DND-41 (cell line): Measurements from ENCODE around the gene KRTAP10-8.
"Not testable (repeated sequence)": the region's sequence is repeated elsewhere in the genome, so short reads cannot be mapped to it uniquely, and the experiment has no call there.

ENCODE experiments used
- ATAC-seq: fragments of 200-7000 bp; cut with Tn5 transposase; 3 replicates; pipeline ENCODE4 v1.9.1; 2021; ENCODE audit warnings: low read depth; ENCODE audit not compliant: insufficient read depth
- DNase-seq: peaks from one replicate; pipeline ENCODE4 v3.0.0-alpha.2; 2020
- H2AFZ ChIP-seq: 2 replicates; pipeline ENCODE4 v1.6.0; 2012; ENCODE audit warnings: low read depth, low read length
- H3K27ac ChIP-seq: 2 replicates; pipeline ENCODE4 v1.5.1; 2012; ENCODE audit warnings: low read length, inconsistent platforms
- H3K27me3 ChIP-seq: fragments of 200-600 bp; sonication (generic); 2 replicates; pipeline ENCODE4 v1.6.0; 2012; ENCODE audit warnings: low read length, mild to moderate bottlenecking, inconsistent platforms; ENCODE audit not compliant: insufficient read depth, poor library complexity
- H3K36me3 ChIP-seq: 2 replicates; pipeline ENCODE4 v1.5.1; 2012; ENCODE audit warnings: low read length, inconsistent platforms; ENCODE audit not compliant: insufficient read depth
- H3K4me1 ChIP-seq: 2 replicates; pipeline ENCODE4 v1.5.1; 2012; ENCODE audit warnings: mild to moderate bottlenecking, low read length; ENCODE audit not compliant: insufficient read depth
- H3K4me2 ChIP-seq: 2 replicates; pipeline ENCODE4 v1.6.0; 2012; ENCODE audit warnings: mild to moderate bottlenecking, moderate library complexity, low read length, inconsistent platforms; ENCODE audit not compliant: insufficient read depth
- H3K4me3 ChIP-seq, 2 experiments: fragments of 200-600 bp in 1 of 2; shearing (Covaris generic) in 1 of 2; 2 replicates each; pipeline ENCODE4 v1.5.1; 2012 to 2016; ENCODE audit warnings: inconsistent platforms in 2 of 2, low read length in 2 of 2, mild to moderate bottlenecking in 2 of 2, low read depth in 1 of 2, moderate library complexity in 1 of 2
- H3K79me2 ChIP-seq: 2 replicates; pipeline ENCODE4 v1.6.0; 2012; ENCODE audit warnings: low read length, inconsistent platforms; ENCODE audit not compliant: insufficient read depth
- H3K9ac ChIP-seq: 2 replicates; pipeline ENCODE4 v1.6.0; 2012; ENCODE audit warnings: low read depth, mild to moderate bottlenecking, inconsistent platforms, low read length, moderate library complexity
- H3K9me3 ChIP-seq: 2 replicates; pipeline ENCODE4 v1.5.1; 2012; ENCODE audit warnings: low read length, moderate library complexity, mild to moderate bottlenecking, inconsistent platforms; ENCODE audit not compliant: insufficient read depth, severe bottlenecking
- H4K20me1 ChIP-seq: 2 replicates; pipeline ENCODE4 v1.6.0; 2012; ENCODE audit warnings: low read length; ENCODE audit not compliant: insufficient read depth
- CTCF ChIP-seq: IDR thresholded peaks from 2 replicates; pipeline ENCODE4 v1.5.1; 2012; ENCODE audit warnings: borderline replicate concordance, low read length, moderate library complexity, mild to moderate bottlenecking; ENCODE audit not compliant: poor library complexity, severe bottlenecking; ENCODE audit errors: extremely low read depth
- EZH2 ChIP-seq: IDR thresholded peaks from 3 replicates; pipeline ENCODE4 v1.6.1; 2012; ENCODE audit warnings: borderline replicate concordance, low read depth, mild to moderate bottlenecking, moderate library complexity, low read length, inconsistent platforms; ENCODE audit not compliant: severe bottlenecking

Gene KRTAP10-8

DNA sequence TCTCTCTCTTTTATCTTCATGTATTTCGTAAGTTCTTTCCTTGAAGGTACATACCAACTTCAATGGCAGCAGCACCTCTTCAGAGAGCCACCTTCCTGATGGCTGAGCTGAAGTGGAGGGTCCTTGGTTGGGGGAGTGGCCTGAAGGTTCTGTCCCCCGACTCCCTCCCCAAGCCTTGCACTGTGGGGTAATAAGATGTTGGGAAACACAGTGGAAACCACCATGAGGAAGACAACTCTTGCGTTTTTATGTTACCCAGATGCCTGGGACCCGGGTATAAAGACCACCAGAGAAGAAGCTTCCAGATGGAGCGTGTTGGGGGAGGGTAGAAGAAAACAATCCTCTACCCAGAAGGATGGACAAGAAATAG, 46.6 kb downstream of the KRTAP10-8 start:
- Histone ChIP-seq H3K9ac (no peak overlapping the region), H3K4me3 (no peak overlapping the region), H3K4me1 (peaks cover 24% of the 10 kb centered on the region), H2AFZ (no peak overlapping the region), H3K4me2 (no peak overlapping the region), H3K27me3 (no peaks in the 10 kb centered on the region), H3K27ac (no peak overlapping the region), H4K20me1 (no peaks in the 10 kb centered on the region), H3K36me3 (no peaks in the 10 kb centered on the region), H3K9me3 (peaks cover 4% of the 10 kb centered on the region), H3K79me2 (no peaks in the 10 kb centered on the region)
- TF ChIP-seq CTCF (no peak), EZH2 (no peak)
- ATAC-seq = no peak
- DNase-seq = no peak

- no peak overlapping the region for H3K27ac ChIP-seq
- peaks cover 24% of the 10 kb centered on the region for H3K4me1 ChIP-seq
- no peaks in the 10 kb centered on the region for H3K79me2 ChIP-seq
- H3K27me3 ChIP-seq = no peaks in the 10 kb centered on the region
- DNase-seq = no peak
- no peaks in the 10 kb centered on the region for H4K20me1 ChIP-seq
- H2AFZ ChIP-seq = no peak overlapping the region
- peak; percentile 62; the same call in 2 of the 3 replicates for ATAC-seq
- no peak overlapping the region for H3K9ac ChIP-seq
- no peak for TF ChIP-seq EZH2
- no peak for TF ChIP-seq CTCF
- no peaks in the 10 kb centered on the region for H3K36me3 ChIP-seq
- no peak overlapping the region for H3K4me2 ChIP-seq
- peaks cover 4% of the 10 kb centered on the region for H3K9me3 ChIP-seq
- no peak overlapping the region for H3K4me3 ChIP-seq
These were observed 47.2 kb downstream of the KRTAP10-8 start for GRCh38 chr21:44658913-44659595.

DNA sequence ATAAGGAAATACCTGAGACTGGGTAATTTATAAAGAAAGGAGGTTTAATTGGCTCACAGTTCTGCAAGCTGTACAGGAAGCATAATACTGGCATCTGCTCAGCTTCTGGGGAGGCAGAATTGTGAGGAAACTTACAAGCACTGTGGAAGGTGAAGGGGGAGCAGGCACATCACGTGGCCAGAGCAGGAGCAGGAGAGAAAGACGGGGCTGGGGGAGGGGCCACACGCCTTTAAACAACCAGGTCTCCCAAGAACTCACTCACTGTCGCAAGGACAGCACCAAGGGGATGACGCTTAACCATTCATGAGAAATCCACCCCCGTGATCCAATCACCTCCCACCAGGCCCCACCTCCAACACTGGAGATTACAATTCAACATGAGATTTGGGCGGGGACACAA, 49.7 kb downstream of the KRTAP10-8 start:
- H3K36me3 ChIP-seq, H3K27ac ChIP-seq, H3K27me3 ChIP-seq, ATAC-seq, H3K9me3 ChIP-seq, DNase-seq, H3K4me3 ChIP-seq, H2AFZ ChIP-seq, H3K4me2 ChIP-seq, H3K9ac ChIP-seq, H3K79me2 ChIP-seq, H4K20me1 ChIP-seq: not testable (repeated sequence)
- H3K4me1 ChIP-seq = peaks cover 24% of the 10 kb centered on the region
